GM12878 (cell line): ENCODE data around the gene RPL3. TPM values are rescaled to one million over a fixed set of nuclear protein-coding genes. Genes with fewer than 3 reads are reported as not detected.

Experiments
- CHD2 ChIP-seq: IDR thresholded peaks from 2 replicates; pipeline ENCODE4 v1.6.1; 2011; ENCODE audit warnings: low read depth, low read length, improper control_type of control experiment, borderline replicate concordance
- EP300 ChIP-seq, 2 experiments: fragments of 150-350 bp in 1 of 2; IDR thresholded peaks; 2 replicates each; pipeline ENCODE4 v1.6.1; 2011 to 2012; ENCODE audit warnings: low read depth in 2 of 2, low read length in 2 of 2, borderline replicate concordance in 1 of 2, improper control_type of control experiment in 1 of 2, inconsistent platforms in 1 of 2; ENCODE audit not compliant: control insufficient read depth in 1 of 2
- EZH2 ChIP-seq: IDR thresholded peaks from 2 replicates; pipeline ENCODE4 v1.6.1; 2012; ENCODE audit warnings: low read depth, mild to moderate bottlenecking, control low read depth, inconsistent platforms, low read length, borderline replicate concordance; ENCODE audit not compliant: control insufficient read depth
- IKZF1 ChIP-seq: fragments of 450-650 bp; conservative IDR thresholded peaks from 2 replicates; pipeline ENCODE4 v1.6.1; 2017; ENCODE audit warnings: antibody characterized with exemption, mild to moderate bottlenecking
- MYC ChIP-seq: IDR thresholded peaks from 2 replicates; pipeline ENCODE4 v1.6.1; 2011; ENCODE audit warnings: mild to moderate bottlenecking, low read length, moderate library complexity, inconsistent platforms; ENCODE audit not compliant: insufficient read depth, insufficient replicate concordance, insufficient read length, severe bottlenecking
- ZNF217 ChIP-seq: fragments of 450-650 bp; IDR thresholded peaks from 2 replicates; pipeline ENCODE4 v1.6.1; 2017; ENCODE audit warnings: antibody characterized with exemption, mild to moderate bottlenecking
- ZNF274 ChIP-seq: IDR thresholded peaks from one replicate; pipeline ENCODE4 v1.8.0; 2011; ENCODE audit not compliant: insufficient read length, insufficient read depth
- ZSCAN29 ChIP-seq: fragments of 450-650 bp; IDR thresholded peaks from 2 replicates; pipeline ENCODE4 v1.6.1; 2017; ENCODE audit warnings: mild to moderate bottlenecking, moderate library complexity
- polyA plus RNA-seq, 11 experiments: library from polyadenylated mRNA; depleted of rRNA in 4 of 11; unstranded in 6 of 11; stranded (reverse) in 5 of 11; fragments of >200 nt; fragmentation: Nextera tagmentation in 4 of 11; fragmentation: Illumina TruSeq in 1 of 11; extraction: Ambion mirVana in 4 of 11; extraction: Trizol in 1 of 11; gene quantifications; 1 replicate in 1 of 11; 2 replicates in 10 of 11; pipeline versions ENCODE4 v1.2.1 to v1.2.3, GENCODE V29; 2011 to 2016; ENCODE audit warnings: inconsistent platforms in 2 of 11, missing spikeins in 2 of 11, low read depth in 1 of 11
- total RNA-seq, 4 experiments: library from RNA; depleted of rRNA in 3 of 4; stranded (reverse); fragments of >200 nt in 3 of 4; fragmentation: Illumina TruSeq in 1 of 4; extraction: Trizol in 1 of 4; gene quantifications; 2 replicates each; pipeline versions ENCODE4 v1.2.1 to v1.2.3, GENCODE V29; 2013 to 2021
- TF ChIP-seq, protein P1 (sequence below): fragments of 450-650 bp; IDR thresholded peaks from 2 replicates; pipeline ENCODE4 v1.6.1; 2016; ENCODE audit warnings: mild to moderate bottlenecking, moderate library complexity, borderline replicate concordance

The RPL3 gene
- total and polyA plus RNA-seq, 10 of the 15 experiments (the other 5 are each of a cell fraction or from before 2014, with no cell fraction given), result 1,534 to 6,791 (median 3,992) TPM

DNA sequence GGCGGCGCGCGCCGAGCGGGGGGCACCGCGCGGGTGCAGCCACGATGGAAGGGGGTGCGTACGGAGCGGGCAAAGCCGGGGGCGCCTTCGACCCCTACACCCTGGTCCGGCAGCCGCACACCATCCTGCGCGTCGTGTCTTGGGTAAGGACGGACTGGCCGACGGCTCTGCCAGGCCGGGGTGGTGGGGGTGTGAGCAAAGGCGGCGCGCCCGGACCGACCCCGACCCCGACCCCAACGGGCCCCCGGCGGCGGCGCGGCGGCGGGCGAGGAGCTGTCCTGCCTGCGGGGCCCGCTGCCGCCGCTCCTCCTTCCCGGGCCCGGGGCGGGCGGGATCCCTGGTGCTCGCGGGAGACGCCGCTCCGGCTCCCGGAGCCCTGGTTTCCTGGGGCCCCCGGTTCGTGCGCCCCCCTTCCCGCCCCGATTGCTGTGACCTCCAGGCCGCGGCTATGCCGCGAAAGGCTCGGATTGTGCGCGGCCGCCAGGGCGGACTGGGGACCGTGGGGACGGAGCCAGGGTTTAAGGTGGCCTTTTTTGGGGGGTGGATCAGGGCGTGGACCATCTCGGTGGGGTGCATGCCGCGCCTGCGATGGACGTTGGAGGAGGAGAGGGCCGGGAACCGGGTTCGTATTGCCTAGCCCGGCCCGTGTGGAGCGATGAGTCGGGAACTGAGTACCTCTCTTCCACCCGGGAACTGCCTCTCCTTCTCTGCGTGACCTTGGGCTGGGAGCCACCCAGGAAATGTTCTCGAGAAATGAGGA is 30.7 kb upstream of the RPL3 start, which contains the start of gene SYNGR1 (continued):
- TF ChIP-seq EP300 (IDR thresholded peaks at IDR 0.05; ENCODE audit: borderline replicate concordance in 1 of 2, control insufficient read depth in 1 of 2, low read depth in 2 of 2, low read length in 2 of 2) (no peak), CHD2 (no peak), IKZF1 (peak; percentile 57), MYC (no peak), ZNF217 (no peak), ZNF274 (no peak), EZH2 (no peak), ZSCAN29 (0 out of 2 replicates have a peak, but pooled peaks have one; percentile 57)
- TF ChIP-seq, protein P1, sequence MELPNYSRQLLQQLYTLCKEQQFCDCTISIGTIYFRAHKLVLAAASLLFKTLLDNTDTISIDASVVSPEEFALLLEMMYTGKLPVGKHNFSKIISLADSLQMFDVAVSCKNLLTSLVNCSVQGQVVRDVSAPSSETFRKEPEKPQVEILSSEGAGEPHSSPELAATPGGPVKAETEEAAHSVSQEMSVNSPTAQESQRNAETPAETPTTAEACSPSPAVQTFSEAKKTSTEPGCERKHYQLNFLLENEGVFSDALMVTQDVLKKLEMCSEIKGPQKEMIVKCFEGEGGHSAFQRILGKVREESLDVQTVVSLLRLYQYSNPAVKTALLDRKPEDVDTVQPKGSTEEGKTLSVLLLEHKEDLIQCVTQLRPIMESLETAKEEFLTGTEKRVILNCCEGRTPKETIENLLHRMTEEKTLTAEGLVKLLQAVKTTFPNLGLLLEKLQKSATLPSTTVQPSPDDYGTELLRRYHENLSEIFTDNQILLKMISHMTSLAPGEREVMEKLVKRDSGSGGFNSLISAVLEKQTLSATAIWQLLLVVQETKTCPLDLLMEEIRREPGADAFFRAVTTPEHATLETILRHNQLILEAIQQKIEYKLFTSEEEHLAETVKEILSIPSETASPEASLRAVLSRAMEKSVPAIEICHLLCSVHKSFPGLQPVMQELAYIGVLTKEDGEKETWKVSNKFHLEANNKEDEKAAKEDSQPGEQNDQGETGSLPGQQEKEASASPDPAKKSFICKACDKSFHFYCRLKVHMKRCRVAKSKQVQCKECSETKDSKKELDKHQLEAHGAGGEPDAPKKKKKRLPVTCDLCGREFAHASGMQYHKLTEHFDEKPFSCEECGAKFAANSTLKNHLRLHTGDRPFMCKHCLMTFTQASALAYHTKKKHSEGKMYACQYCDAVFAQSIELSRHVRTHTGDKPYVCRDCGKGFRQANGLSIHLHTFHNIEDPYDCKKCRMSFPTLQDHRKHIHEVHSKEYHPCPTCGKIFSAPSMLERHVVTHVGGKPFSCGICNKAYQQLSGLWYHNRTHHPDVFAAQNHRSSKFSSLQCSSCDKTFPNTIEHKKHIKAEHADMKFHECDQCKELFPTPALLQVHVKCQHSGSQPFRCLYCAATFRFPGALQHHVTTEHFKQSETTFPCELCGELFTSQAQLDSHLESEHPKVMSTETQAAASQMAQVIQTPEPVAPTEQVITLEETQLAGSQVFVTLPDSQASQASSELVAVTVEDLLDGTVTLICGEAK, result no peak
